ENCODE results near the gene HSD17B10. TPM values are rescaled to one million over a fixed set of nuclear protein-coding genes. Genes with fewer than 3 reads are reported as not detected.
A peak's percentile ranks its signal among the peaks of the same experiment; 100 is the strongest.

Gene HSD17B10
- polyA plus RNA-seq, 1 donor (not counting 4 experiments of a cell fraction or from before 2014, with no cell fraction given), result 140 TPM

GRCh38 chrX:53422086-53422860, 11.9 kb downstream of the HSD17B10 start, which contains the start of gene SMC1A:
Gene SMC1A, minus strand, starts transcription at chrX:53422654. Its CDS starts 54 bp downstream, at chrX:53422600.
- Histone ChIP-seq H3K9me3 (ENCODE audit: control insufficient read depth, low read depth, low read length) (no peaks in the 10 kb centered on the region), H3K9me1 (ENCODE audit: control insufficient read depth, extremely low read depth, insufficient read depth, low read length) (peaks cover 3% of the 10 kb centered on the region), H2AFZ (ENCODE audit: control insufficient read depth, low read length) (peak within 1 kb of the TSS; percentile 88), H3K4me2 (ENCODE audit: control insufficient read depth, extremely low read depth, insufficient read depth, low read depth, low read length) (peak within 1 kb of the TSS; percentile 86), H3K4me3 (ENCODE audit: control insufficient read depth in 2 of 3, extremely low read depth in 1 of 3, insufficient read depth in 2 of 3, low read depth in 1 of 3, low read length in 3 of 3) (peak within 1 kb of the TSS; percentile 66 to 85 (median 80)), H3K9ac (ENCODE audit: control insufficient read depth, extremely low read depth, insufficient read depth, low read length) (peak within 1 kb of the TSS; percentile 97), H3K36me3 (ENCODE audit: control insufficient read depth in 2 of 2, extremely low read depth in 1 of 2, insufficient read depth in 2 of 2, low read length in 2 of 2) (no peaks in the 10 kb centered on the region), H3K27me3 (ENCODE audit: control insufficient read depth, extremely low read depth, insufficient read depth, low read length) (no peaks in the 10 kb centered on the region), H3K4me1 (ENCODE audit: control insufficient read depth, extremely low read depth, insufficient read depth, low read length) (peaks cover 15% of the 10 kb centered on the region), H3K79me2 (ENCODE audit: control insufficient read depth, insufficient read depth, low read length) (peaks cover 48% of the 10 kb centered on the region), H4K20me1 (ENCODE audit: control insufficient read depth, extremely low read depth, insufficient read depth, low read length) (peaks cover 14% of the 10 kb centered on the region), H3K27ac (ENCODE audit: control insufficient read depth, insufficient read depth, low read length) (peak within 1 kb of the TSS; percentile 90)
- DNase-seq (ENCODE audit: low read depth, low spot score) (peak; percentile 96), FAIRE-seq (peak; percentile 84)
- TF ChIP-seq EZH2 (IDR thresholded peaks at IDR 0.05; ENCODE audit: low read length) (no peak), CTCF (optimal IDR thresholded peaks at IDR 0.05 in 1 of 3, IDR thresholded peaks at IDR 0.05 in 1 of 3, conservative IDR thresholded peaks at IDR 0.05 in 1 of 3; ENCODE audit: extremely low read depth in 1 of 3, insufficient read depth in 2 of 3, low read length in 3 of 3) (no peak)
- dilution Hi-C loops (cut with MboI; ENCODE audit: extremely low pct_ligation_motif_present, low sequenced_read_pairs), result no loop called here

- H3K79me2 ChIP-seq (ENCODE audit: control insufficient read depth, insufficient read depth, low read length), result peaks cover 53% of the 10 kb centered on the region
- H3K27me3 ChIP-seq (ENCODE audit: control insufficient read depth, extremely low read depth, insufficient read depth, low read length), result no peaks in the 10 kb centered on the region
- peak overlapping the region; percentile 66 to 85 (median 80) for H3K4me3 ChIP-seq (ENCODE audit: control insufficient read depth in 2 of 3, extremely low read depth in 1 of 3, insufficient read depth in 2 of 3, low read depth in 1 of 3, low read length in 3 of 3)
- H3K36me3 ChIP-seq (ENCODE audit: control insufficient read depth in 2 of 2, extremely low read depth in 1 of 2, insufficient read depth in 2 of 2, low read length in 2 of 2), result no peaks in the 10 kb centered on the region
- H3K4me1 ChIP-seq (ENCODE audit: control insufficient read depth, extremely low read depth, insufficient read depth, low read length), result peaks cover 15% of the 10 kb centered on the region
- no peak for TF ChIP-seq EZH2 (IDR thresholded peaks at IDR 0.05; ENCODE audit: low read length)
- TF ChIP-seq CTCF (optimal IDR thresholded peaks at IDR 0.05 in 1 of 3, IDR thresholded peaks at IDR 0.05 in 1 of 3, conservative IDR thresholded peaks at IDR 0.05 in 1 of 3; ENCODE audit: extremely low read depth in 1 of 3, insufficient read depth in 2 of 3, low read length in 3 of 3), result no peak
- peak overlapping the region; percentile 97 for H3K9ac ChIP-seq (ENCODE audit: control insufficient read depth, extremely low read depth, insufficient read depth, low read length)
- no peaks in the 10 kb centered on the region for H3K9me3 ChIP-seq (ENCODE audit: control insufficient read depth, low read depth, low read length)
- peak overlapping the region; percentile 90 for H3K27ac ChIP-seq (ENCODE audit: control insufficient read depth, insufficient read depth, low read length)
- dilution Hi-C loops (cut with MboI; ENCODE audit: extremely low pct_ligation_motif_present, low sequenced_read_pairs), result no loop called here
- FAIRE-seq (no peak), DNase-seq (ENCODE audit: low read depth, low spot score) (no peak)
- H3K4me2 ChIP-seq (ENCODE audit: control insufficient read depth, extremely low read depth, insufficient read depth, low read depth, low read length), result peak overlapping the region; percentile 86
- H2AFZ ChIP-seq (ENCODE audit: control insufficient read depth, low read length), result peak overlapping the region; percentile 57
- H3K9me1 ChIP-seq (ENCODE audit: control insufficient read depth, extremely low read depth, insufficient read depth, low read length), result peaks cover 3% of the 10 kb centered on the region
- peaks cover 14% of the 10 kb centered on the region for H4K20me1 ChIP-seq (ENCODE audit: control insufficient read depth, extremely low read depth, insufficient read depth, low read length)
These were observed 12.4 kb downstream of the HSD17B10 start for GRCh38 chrX:53421772-53422085.
